PC-9 (cell line): Measurements from ENCODE around the gene BRD3OS. TPM values are rescaled to one million over a fixed set of nuclear protein-coding genes. Genes with fewer than 3 reads are reported as not detected.
A peak's percentile ranks its signal among the peaks of the same experiment; 100 is the strongest.

Source experiments
- BruUV-seq: library from RNA; stranded (reverse); fragments of 400-500 nt; replicated peaks from 2 replicates; lab custom pipeline; 2021; lab: Mats Ljungman, UMichigan
- CTCF ChIA-PET: fragments of 300-600 bp; sonication (Branson Sonifier 250); formaldehyde crosslinking; loops from one replicate; lab custom pipeline; 2022; ENCODE audit warnings: antibody characterized with exemption; lab: Charles Lee
- POLR2A ChIA-PET: fragments of 300-600 bp; sonication (Branson Sonifier 250); formaldehyde crosslinking; loops from one replicate; lab custom pipeline; 2022; ENCODE audit warnings: antibody characterized with exemption; ENCODE audit not compliant: unreplicated experiment; lab: Charles Lee
- DNase-seq, 2 experiments: peaks; one replicate each; pipeline versions ENCODE4 v3.0.0 to v3.0.0-alpha.2; 2015 to 2022; ENCODE audit warnings: mixed read lengths in 1 of 2
- H2AFZ ChIP-seq: fragments of 200-600 bp; sonication (generic); 2 replicates; pipeline ENCODE4 v1.8.1; 2017; ENCODE audit warnings: antibody characterized with exemption
- H3F3A ChIP-seq: fragments of 200-600 bp; sonication (generic); 2 replicates; pipeline ENCODE4 v1.8.1; 2017; ENCODE audit warnings: antibody characterized with exemption, mild to moderate bottlenecking, low read depth; ENCODE audit not compliant: insufficient read depth
- H3K27ac ChIP-seq: fragments of 200-600 bp; sonication (generic); 2 replicates; pipeline ENCODE4 v1.6.1; 2016; ENCODE audit warnings: mixed run types
- H3K27me3 ChIP-seq: fragments of 200-600 bp; sonication (generic); 2 replicates; pipeline ENCODE4 v1.6.1; 2016; ENCODE audit warnings: low read depth, mixed run types; ENCODE audit not compliant: insufficient read depth
- H3K36me3 ChIP-seq: fragments of 200-600 bp; sonication (generic); 2 replicates; pipeline ENCODE4 v1.6.1; 2016; ENCODE audit warnings: low read depth, mixed run types
- H3K4me1 ChIP-seq: fragments of 200-600 bp; sonication (generic); replicated peaks from 2 replicates; pipeline ENCODE4 v1.6.1; 2016; ENCODE audit warnings: mixed run types; ENCODE audit not compliant: insufficient read depth
- H3K4me2 ChIP-seq: fragments of 200-600 bp; sonication (generic); 2 replicates; pipeline ENCODE4 v1.6.1; 2017; ENCODE audit warnings: mixed run types
- H3K4me3 ChIP-seq: fragments of 200-600 bp; sonication (generic); 2 replicates; pipeline ENCODE4 v1.6.1; 2016; ENCODE audit warnings: mixed run types
- H3K79me2 ChIP-seq: fragments of 200-600 bp; sonication (generic); 2 replicates; pipeline ENCODE4 v1.6.1; 2017; ENCODE audit warnings: low read depth, mixed run types
- H3K9me2 ChIP-seq: fragments of 200-600 bp; sonication (generic); 2 replicates; pipeline ENCODE4 v1.8.1; 2017; ENCODE audit warnings: mild to moderate bottlenecking; ENCODE audit not compliant: insufficient read depth
- H3K9me3 ChIP-seq: fragments of 200-600 bp; sonication (generic); 2 replicates; pipeline ENCODE4 v1.8.1; 2016; ENCODE audit warnings: low read depth; ENCODE audit not compliant: insufficient read depth
- H4K20me1 ChIP-seq: fragments of 200-600 bp; sonication (generic); 2 replicates; pipeline ENCODE4 v1.8.1; 2017; ENCODE audit not compliant: insufficient read depth
- CTCF ChIP-seq: fragments of 200-600 bp; sonication (generic); conservative IDR thresholded peaks from 2 replicates; pipeline ENCODE4 v1.6.1; 2017; ENCODE audit warnings: mixed run types, antibody characterized with exemption, mild to moderate bottlenecking, moderate library complexity
- EZH2 ChIP-seq: fragments of 200-600 bp; sonication (generic); IDR thresholded peaks from 2 replicates; pipeline ENCODE4 v1.8.0; 2017; ENCODE audit warnings: antibody characterized with exemption, low read depth
- intact Hi-C: fragments of 100-400 bp; cut with micrococcal nuclease; formaldehyde crosslinking; loops from one replicate; pipeline ENCODE4 v1.10.0; 2022; ENCODE audit not compliant: unreplicated experiment
- total RNA-seq: library from RNA; stranded (reverse); gene quantifications from 2 replicates; pipeline ENCODE4 v1.2.3, GENCODE V29; 2021

The BRD3OS gene
- total RNA-seq, 1 experiment from 2014 or later = 26.2 TPM

- Histone ChIP-seq H3K9me2 (no peaks in the 10 kb centered on the region), H3K79me2 (peaks cover 50% of the 10 kb centered on the region), H2AFZ (no peak overlapping the region), H4K20me1 (peaks cover 84% of the 10 kb centered on the region), H3K27ac (no peak overlapping the region), H3K4me1 (no peaks in the 10 kb centered on the region), H3K4me2 (no peak overlapping the region), H3K4me3 (no peak overlapping the region), H3F3A (no peaks in the 10 kb centered on the region), H3K27me3 (no peaks in the 10 kb centered on the region), H3K36me3 (no peaks in the 10 kb centered on the region), H3K9me3 (no peaks in the 10 kb centered on the region)
- no peak for DNase-seq
- intact Hi-C loops = no loop called here
- CTCF ChIA-PET = no interaction called here
- POLR2A ChIA-PET = no interaction called here
- TF ChIP-seq EZH2 = no peak
- TF ChIP-seq CTCF = no peak
- BruUV-seq = no TSS peak
Observed at GRCh38 chr9:133978899-133979272, 46.4 kb upstream of the BRD3OS start.

GRCh38 chr9:133979273-133979920 lies 45.9 kb upstream of the BRD3OS start:
- H3K9me3 ChIP-seq = no peaks in the 10 kb centered on the region
- H3K36me3 ChIP-seq = no peaks in the 10 kb centered on the region
- H3K4me1 ChIP-seq = no peaks in the 10 kb centered on the region
- no peaks in the 10 kb centered on the region for H3K27me3 ChIP-seq
- H3K27ac ChIP-seq = no peak overlapping the region
- CTCF ChIA-PET = no interaction called here
- no peak for TF ChIP-seq CTCF
- TF ChIP-seq EZH2 = no peak
- no peaks in the 10 kb centered on the region for H3K9me2 ChIP-seq
- no peak for DNase-seq
- H3K4me3 ChIP-seq = no peak overlapping the region
- intact Hi-C loops = no loop called here
- POLR2A ChIA-PET = no interaction called here
- peaks cover 79% of the 10 kb centered on the region for H4K20me1 ChIP-seq
- BruUV-seq = no TSS peak
- H3K79me2 ChIP-seq = peaks cover 47% of the 10 kb centered on the region
- H3F3A ChIP-seq = no peaks in the 10 kb centered on the region
- H3K4me2 ChIP-seq = no peak overlapping the region
- H2AFZ ChIP-seq = no peak overlapping the region

GRCh38 chr9:133979921-133980863 lies 45.1 kb upstream of the BRD3OS start:
- Histone ChIP-seq H3F3A (no peaks in the 10 kb centered on the region), H3K4me1 (no peaks in the 10 kb centered on the region), H3K27me3 (no peaks in the 10 kb centered on the region), H3K79me2 (peaks cover 39% of the 10 kb centered on the region), H4K20me1 (peaks cover 73% of the 10 kb centered on the region), H3K9me3 (no peaks in the 10 kb centered on the region), H3K4me2 (no peak overlapping the region), H3K27ac (no peak overlapping the region), H3K36me3 (no peaks in the 10 kb centered on the region), H3K4me3 (no peak overlapping the region), H3K9me2 (no peaks in the 10 kb centered on the region), H2AFZ (no peak overlapping the region)
- no peak for TF ChIP-seq CTCF
- TF ChIP-seq EZH2 = no peak
- intact Hi-C loops = no loop called here
- peak in 1 of 2 experiments; percentile 37 for DNase-seq
- BruUV-seq = no TSS peak
- POLR2A ChIA-PET = no interaction called here
- CTCF ChIA-PET = interaction anchor here (0.6 kb wide), 1 partner anchor 27 kb away, joined by 3 read pairs; no protein-coding TSS in a partner anchor
